GM12874 (cell line): Measurements from ENCODE around the gene LUM.

Experiments
- TF ChIP-seq, protein P1 (sequence below): IDR thresholded peaks from 2 replicates; pipeline ENCODE4 v1.5.1; 2011; ENCODE audit warnings: low read depth, mild to moderate bottlenecking, control low read depth, low read length, moderate library complexity; ENCODE audit not compliant: insufficient read depth

LUM gene

DNA sequence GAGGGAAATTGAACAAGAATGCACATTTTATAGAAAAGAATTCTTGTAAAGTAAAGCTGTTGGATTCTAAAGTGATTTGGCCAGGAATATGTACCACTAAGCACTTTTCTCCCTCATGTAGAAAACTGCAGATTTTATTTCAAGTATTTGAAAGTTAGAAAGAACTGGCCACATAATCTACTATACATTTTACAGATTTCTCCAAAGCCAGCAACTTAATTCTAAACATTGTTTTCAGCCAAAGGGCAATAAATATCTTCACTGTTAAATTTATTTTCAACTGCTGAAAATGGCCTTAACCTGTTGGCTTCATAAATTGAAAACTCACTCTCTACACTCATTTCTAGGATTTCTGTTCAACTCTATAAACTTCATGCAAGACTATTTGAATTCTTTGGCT lies 37.9 kb downstream of the LUM start:
- TF ChIP-seq, protein P1, sequence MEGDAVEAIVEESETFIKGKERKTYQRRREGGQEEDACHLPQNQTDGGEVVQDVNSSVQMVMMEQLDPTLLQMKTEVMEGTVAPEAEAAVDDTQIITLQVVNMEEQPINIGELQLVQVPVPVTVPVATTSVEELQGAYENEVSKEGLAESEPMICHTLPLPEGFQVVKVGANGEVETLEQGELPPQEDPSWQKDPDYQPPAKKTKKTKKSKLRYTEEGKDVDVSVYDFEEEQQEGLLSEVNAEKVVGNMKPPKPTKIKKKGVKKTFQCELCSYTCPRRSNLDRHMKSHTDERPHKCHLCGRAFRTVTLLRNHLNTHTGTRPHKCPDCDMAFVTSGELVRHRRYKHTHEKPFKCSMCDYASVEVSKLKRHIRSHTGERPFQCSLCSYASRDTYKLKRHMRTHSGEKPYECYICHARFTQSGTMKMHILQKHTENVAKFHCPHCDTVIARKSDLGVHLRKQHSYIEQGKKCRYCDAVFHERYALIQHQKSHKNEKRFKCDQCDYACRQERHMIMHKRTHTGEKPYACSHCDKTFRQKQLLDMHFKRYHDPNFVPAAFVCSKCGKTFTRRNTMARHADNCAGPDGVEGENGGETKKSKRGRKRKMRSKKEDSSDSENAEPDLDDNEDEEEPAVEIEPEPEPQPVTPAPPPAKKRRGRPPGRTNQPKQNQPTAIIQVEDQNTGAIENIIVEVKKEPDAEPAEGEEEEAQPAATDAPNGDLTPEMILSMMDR: no peak

DNA sequence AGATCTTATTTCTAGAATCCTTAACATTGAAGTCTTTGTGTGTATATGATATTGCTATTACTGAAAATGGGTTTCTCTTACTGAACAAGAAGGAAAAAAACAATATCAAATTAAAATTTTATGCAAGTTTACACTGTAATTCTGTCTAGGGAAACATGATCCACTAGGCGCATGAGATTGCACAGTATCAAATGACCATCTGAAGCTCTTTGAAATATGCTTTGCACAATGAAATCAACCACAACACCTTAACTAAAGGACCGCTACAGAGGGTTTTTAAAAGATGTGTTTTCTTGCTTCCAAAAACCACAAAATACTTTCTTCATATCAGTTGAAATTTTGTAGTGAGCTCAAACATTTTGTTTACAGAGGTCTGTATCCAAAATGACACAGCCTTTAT lies 38.4 kb downstream of the LUM start:
- TF ChIP-seq, protein P1: no peak

DNA sequence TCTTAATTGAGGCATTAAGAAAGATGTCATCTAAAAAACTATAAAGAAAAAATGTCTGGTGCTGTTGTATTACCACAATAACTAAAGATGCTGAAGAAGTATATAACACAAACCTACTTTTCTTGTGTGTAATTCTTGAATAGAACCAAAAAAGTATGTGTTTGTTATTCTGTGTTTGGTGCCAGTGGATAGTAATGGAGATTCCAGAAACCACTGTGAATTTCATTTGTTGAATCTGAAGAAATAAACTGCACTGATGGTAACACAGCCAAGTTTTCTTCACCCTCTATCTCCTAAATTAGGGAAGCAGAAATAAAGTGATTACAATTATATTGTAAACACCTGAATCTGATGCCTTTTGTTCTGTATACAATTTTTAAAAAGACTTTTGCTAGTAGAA lies 40.4 kb downstream of the LUM start:
- TF ChIP-seq, protein P1: no peak

DNA sequence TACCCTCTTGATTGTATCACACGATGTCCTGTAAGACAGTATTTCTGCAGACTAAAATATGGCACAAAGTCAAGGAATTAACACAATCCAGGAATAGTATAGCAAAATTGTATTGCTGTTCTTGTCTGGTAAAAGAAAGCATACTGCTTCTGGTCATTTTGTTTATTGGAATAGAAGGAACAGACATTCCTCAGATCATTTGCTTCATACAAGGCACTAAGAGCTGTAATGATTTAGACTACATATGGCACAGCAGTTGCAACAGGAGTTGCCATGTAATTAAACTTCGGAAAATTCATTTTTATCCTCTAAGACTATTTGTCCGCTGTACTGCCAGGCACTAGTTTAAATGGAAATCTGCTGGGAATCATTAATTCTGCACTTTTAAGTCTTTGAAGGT lies 45.9 kb downstream of the LUM start:
- TF ChIP-seq, protein P1: no peak

DNA sequence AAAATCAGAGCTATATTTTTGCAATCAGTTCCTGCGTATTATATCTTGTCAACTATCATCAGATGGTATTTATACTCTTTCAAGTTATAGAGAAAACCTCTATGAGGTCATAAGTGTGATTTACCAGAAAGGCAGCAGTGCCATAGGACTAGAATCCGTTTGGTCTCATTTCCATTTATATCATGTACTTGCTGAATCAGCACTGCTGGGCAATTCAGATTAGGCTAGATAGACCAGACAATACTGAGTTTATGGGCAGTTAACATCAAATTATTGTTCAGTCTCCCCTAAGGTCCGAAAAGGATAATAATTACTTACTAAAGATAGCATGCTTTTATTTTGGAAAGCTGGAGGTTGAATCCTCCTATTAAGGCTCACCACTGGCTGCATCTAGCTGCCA lies 46.7 kb downstream of the LUM start:
- TF ChIP-seq, protein P1: no peak

DNA sequence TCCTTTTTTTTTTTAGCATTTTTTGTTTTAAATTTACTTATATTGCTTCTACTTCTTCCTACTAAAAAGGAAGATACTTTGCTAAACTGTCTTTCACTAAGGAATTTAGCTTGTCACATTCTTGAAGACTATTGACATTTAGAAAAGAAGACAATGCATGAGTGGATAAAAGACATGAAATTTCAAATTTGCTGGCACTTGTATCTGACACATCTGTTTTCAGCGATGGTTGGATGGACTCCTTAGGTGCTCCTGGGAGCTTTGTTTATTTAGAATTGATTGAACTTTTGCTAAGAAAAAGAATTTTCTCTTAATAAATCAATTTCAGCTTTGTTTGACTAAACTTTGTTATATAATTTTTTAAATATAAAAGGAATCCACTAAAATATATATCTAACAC lies 50.2 kb downstream of the LUM start:
- TF ChIP-seq, protein P1: no peak

DNA sequence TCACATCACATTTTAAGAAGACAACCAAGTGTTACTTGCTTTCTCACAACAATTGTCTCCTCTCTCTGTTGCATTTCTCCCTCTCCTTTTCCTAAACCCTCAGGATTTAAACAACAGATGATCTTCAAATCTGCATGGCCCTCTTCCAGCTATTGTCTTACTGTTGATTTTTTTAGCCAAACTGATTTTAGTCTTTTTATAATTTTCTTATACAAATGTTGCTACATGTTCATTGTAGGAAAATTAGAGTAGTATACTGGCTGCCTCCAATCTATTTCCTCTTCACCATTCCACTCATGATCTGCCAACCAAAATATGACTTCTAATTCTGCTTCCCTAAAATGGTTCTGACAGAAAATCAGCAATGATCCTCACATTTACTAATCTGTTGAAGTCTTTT lies 52.1 kb downstream of the LUM start:
- TF ChIP-seq, protein P1: no peak

DNA sequence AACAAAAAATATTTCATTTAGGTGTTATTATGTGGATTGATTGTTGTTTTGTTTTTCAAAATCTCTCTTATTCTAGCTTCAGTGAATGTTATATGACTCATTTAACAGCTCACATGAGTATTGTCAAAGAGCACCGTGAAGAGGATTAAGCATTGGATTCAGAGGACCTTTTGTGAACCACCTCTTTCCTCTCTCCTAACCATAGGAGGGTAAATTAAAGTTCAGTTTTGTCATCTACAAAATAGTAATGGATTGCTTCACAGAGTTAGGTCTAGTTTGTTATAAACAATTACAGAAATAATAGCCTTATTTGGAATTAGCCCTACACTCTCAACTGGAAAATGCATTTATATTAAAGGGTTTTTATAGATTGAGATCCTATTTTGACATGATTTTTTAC lies 52.5 kb downstream of the LUM start:
- TF ChIP-seq, protein P1: no peak
